Ovary (tissue), 3 donors: Measurements from ENCODE around the gene KCNRG.

Experiments
- EP300 ChIP-seq: sonication (generic); formaldehyde crosslinking; IDR thresholded peaks from one replicate; pipeline ENCODE4 v1.6.1; 2017; ENCODE audit warnings: antibody characterized with exemption
- TF ChIP-seq, protein P1 (sequence below), 3 donors: fragments of 450-650 bp in 2 of 3; fragments of 200-600 bp in 1 of 3; IDR thresholded peaks; one replicate each; pipeline versions ENCODE4 v1.5.1 to v1.8.0; 2016 to 2022; ENCODE audit warnings: antibody characterized with exemption in 3 of 3, mild to moderate bottlenecking in 1 of 3
- donor health status: DM: no; HTN: no; CAD: no.

DNA sequence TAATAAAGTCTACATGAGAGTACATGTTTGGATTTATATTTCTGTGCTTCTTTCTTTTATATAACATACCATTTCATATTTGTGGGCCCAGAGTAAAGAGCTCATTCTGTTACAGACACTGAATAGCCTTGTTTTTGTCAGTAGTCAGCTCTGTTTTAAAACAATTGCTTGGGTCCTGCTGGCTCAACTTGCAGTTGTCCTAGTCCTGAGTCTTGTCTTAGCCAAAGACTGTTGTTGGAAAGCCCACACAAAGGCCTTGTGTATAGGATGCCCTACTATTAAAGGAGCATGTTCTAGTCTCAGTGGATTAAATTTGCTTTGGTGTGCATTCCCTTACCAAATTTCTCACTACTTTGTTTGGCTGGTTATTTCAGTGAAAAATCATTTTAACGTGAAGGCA, 3.8 kb upstream of the KCNRG start:
- TF ChIP-seq, protein P1, sequence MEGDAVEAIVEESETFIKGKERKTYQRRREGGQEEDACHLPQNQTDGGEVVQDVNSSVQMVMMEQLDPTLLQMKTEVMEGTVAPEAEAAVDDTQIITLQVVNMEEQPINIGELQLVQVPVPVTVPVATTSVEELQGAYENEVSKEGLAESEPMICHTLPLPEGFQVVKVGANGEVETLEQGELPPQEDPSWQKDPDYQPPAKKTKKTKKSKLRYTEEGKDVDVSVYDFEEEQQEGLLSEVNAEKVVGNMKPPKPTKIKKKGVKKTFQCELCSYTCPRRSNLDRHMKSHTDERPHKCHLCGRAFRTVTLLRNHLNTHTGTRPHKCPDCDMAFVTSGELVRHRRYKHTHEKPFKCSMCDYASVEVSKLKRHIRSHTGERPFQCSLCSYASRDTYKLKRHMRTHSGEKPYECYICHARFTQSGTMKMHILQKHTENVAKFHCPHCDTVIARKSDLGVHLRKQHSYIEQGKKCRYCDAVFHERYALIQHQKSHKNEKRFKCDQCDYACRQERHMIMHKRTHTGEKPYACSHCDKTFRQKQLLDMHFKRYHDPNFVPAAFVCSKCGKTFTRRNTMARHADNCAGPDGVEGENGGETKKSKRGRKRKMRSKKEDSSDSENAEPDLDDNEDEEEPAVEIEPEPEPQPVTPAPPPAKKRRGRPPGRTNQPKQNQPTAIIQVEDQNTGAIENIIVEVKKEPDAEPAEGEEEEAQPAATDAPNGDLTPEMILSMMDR (IDR thresholded peaks at IDR 0.05), result no peak
- TF ChIP-seq EP300, result no peak
